HEK293 (cell line): Measurements from ENCODE around the gene BRF1.
A peak's percentile ranks its signal among the peaks of the same experiment; 100 is the strongest.

Source experiments
- CTCF ChIA-PET: fragments of 350-600 bp; formaldehyde crosslinking; extraction: SDS; loops from one replicate; lab custom pipeline; 2021; ENCODE audit warnings: antibody characterized with exemption; lab: Yijun Ruan, JAX
- POLR2A ChIA-PET: fragments of 300-600 bp; formaldehyde crosslinking; extraction: SDS; loops from one replicate; lab custom pipeline; 2020; ENCODE audit warnings: antibody characterized with exemption, inconsistent platforms; lab: Yijun Ruan, JAX
- H3K27ac ChIP-seq: fragments of 200-500 bp; sonication (Bioruptor generic); 2 replicates; pipeline ENCODE4 v1.5.1; 2014; ENCODE audit warnings: low read depth, low read length, control low read depth, inconsistent platforms; ENCODE audit errors: extremely low read depth
- H3K36me3 ChIP-seq, 2 experiments: fragments of 200-500 bp in 1 of 2; sonication (Bioruptor generic) in 1 of 2; 1 replicate in 1 of 2; 2 replicates in 1 of 2; pipeline ENCODE4 v1.5.1; 2014 to 2017; ENCODE audit warnings: inconsistent platforms in 2 of 2, low read length in 2 of 2; ENCODE audit not compliant: control insufficient read depth in 2 of 2, insufficient read depth in 1 of 2
- H3K4me1 ChIP-seq: fragments of 200-500 bp; sonication (Bioruptor generic); 2 replicates; pipeline ENCODE4 v1.5.1; 2014; ENCODE audit warnings: mild to moderate bottlenecking, low read length, inconsistent platforms; ENCODE audit not compliant: control insufficient read depth, insufficient read depth
- H3K4me3 ChIP-seq: 2 replicates; pipeline ENCODE4 v1.5.1; 2011; ENCODE audit warnings: low read depth, mild to moderate bottlenecking, control low read depth, low read length, moderate library complexity
- H3K9me3 ChIP-seq: fragments of 200-500 bp; sonication (Bioruptor generic); 2 replicates; pipeline ENCODE4 v1.5.1; 2014; ENCODE audit warnings: low read depth, low read length, inconsistent platforms; ENCODE audit not compliant: control insufficient read depth, insufficient read depth
- FEZF1 ChIP-seq: fragments of 450-650 bp; formaldehyde crosslinking; IDR thresholded peaks from 2 replicates; pipeline ENCODE4 v1.5.1; 2016; ENCODE audit warnings: missing biosample characterization, missing genetic modification characterization
- IKZF3 ChIP-seq: fragments of 450-650 bp; IDR thresholded peaks from 2 replicates; pipeline ENCODE4 v1.5.0; 2018; ENCODE audit warnings: missing biosample characterization, mild to moderate bottlenecking, missing genetic modification characterization, moderate library complexity
- KLF8 ChIP-seq: fragments of 450-650 bp; formaldehyde crosslinking; IDR thresholded peaks from 2 replicates; pipeline ENCODE4 v1.5.1; 2016; ENCODE audit warnings: missing biosample characterization, missing genetic modification characterization
- RBAK ChIP-seq: fragments of 450-650 bp; formaldehyde crosslinking; IDR thresholded peaks from 2 replicates; pipeline ENCODE4 v1.5.1; 2016; ENCODE audit warnings: missing biosample characterization, missing genetic modification characterization
- SALL2 ChIP-seq: fragments of 450-650 bp; formaldehyde crosslinking; IDR thresholded peaks from 2 replicates; pipeline ENCODE4 v1.5.0; 2017; ENCODE audit warnings: missing biosample characterization, mild to moderate bottlenecking, missing genetic modification characterization, borderline replicate concordance
- SCRT1 ChIP-seq: fragments of 450-650 bp; formaldehyde crosslinking; IDR thresholded peaks from 2 replicates; pipeline ENCODE4 v1.5.1; 2016; ENCODE audit warnings: missing biosample characterization, missing genetic modification characterization, borderline replicate concordance
- SP3 ChIP-seq: fragments of 450-650 bp; formaldehyde crosslinking; IDR thresholded peaks from 2 replicates; pipeline ENCODE4 v1.5.1; 2016; ENCODE audit warnings: missing biosample characterization, missing genetic modification characterization
- SP7 ChIP-seq: fragments of 450-650 bp; formaldehyde crosslinking; IDR thresholded peaks from 2 replicates; pipeline ENCODE4 v1.5.1; 2016; ENCODE audit warnings: missing biosample characterization, missing genetic modification characterization
- ZBTB20 ChIP-seq: fragments of 450-650 bp; formaldehyde crosslinking; IDR thresholded peaks from 2 replicates; pipeline ENCODE4 v1.5.1; 2016; ENCODE audit warnings: missing biosample characterization, missing genetic modification characterization
- ZNF211 ChIP-seq: fragments of 450-650 bp; formaldehyde crosslinking; IDR thresholded peaks from 2 replicates; pipeline ENCODE4 v1.5.1; 2016; ENCODE audit warnings: low read depth, missing biosample characterization, missing genetic modification characterization
- ZNF24 ChIP-seq: fragments of 450-650 bp; formaldehyde crosslinking; IDR thresholded peaks from 2 replicates; pipeline ENCODE4 v1.5.1; 2016; ENCODE audit warnings: missing biosample characterization, missing genetic modification characterization
- ZNF335 ChIP-seq: fragments of 450-650 bp; formaldehyde crosslinking; conservative IDR thresholded peaks from 2 replicates; pipeline ENCODE4 v1.5.1; 2016; ENCODE audit warnings: missing biosample characterization, missing genetic modification characterization
- ZNF707 ChIP-seq: fragments of 450-650 bp; formaldehyde crosslinking; IDR thresholded peaks from 2 replicates; pipeline ENCODE4 v1.5.1; 2016; ENCODE audit warnings: missing biosample characterization, missing genetic modification characterization
- ZNF777 ChIP-seq: fragments of 450-650 bp; formaldehyde crosslinking; IDR thresholded peaks from 2 replicates; pipeline ENCODE4 v1.5.1; 2017; ENCODE audit warnings: missing biosample characterization, missing genetic modification characterization, borderline replicate concordance
- ZSCAN23 ChIP-seq: fragments of 450-650 bp; formaldehyde crosslinking; IDR thresholded peaks from 2 replicates; pipeline ENCODE4 v1.5.1; 2016; ENCODE audit warnings: missing biosample characterization, missing genetic modification characterization
- ZSCAN30 ChIP-seq: fragments of 450-650 bp; IDR thresholded peaks from 2 replicates; pipeline ENCODE4 v1.5.1; 2018; ENCODE audit warnings: missing biosample characterization, mild to moderate bottlenecking, missing genetic modification characterization, moderate library complexity
- TF ChIP-seq, protein P1 (sequence below): fragments of 450-650 bp; formaldehyde crosslinking; IDR thresholded peaks from 2 replicates; pipeline ENCODE4 v1.5.1; 2016; ENCODE audit warnings: missing biosample characterization, missing genetic modification characterization
- TF ChIP-seq, protein P2 (sequence below): fragments of 450-650 bp; formaldehyde crosslinking; IDR thresholded peaks from 2 replicates; pipeline ENCODE4 v1.5.1; 2017; ENCODE audit warnings: missing biosample characterization, missing genetic modification characterization
- TF ChIP-seq, protein P3 (sequence below): IDR thresholded peaks from 2 replicates; pipeline ENCODE4 v1.6.1; 2011; ENCODE audit warnings: mild to moderate bottlenecking, low read depth, low read length, borderline replicate concordance
- TF ChIP-seq, protein P4 (sequence below): fragments of 450-650 bp; formaldehyde crosslinking; IDR thresholded peaks from 2 replicates; pipeline ENCODE4 v1.5.1; 2017; ENCODE audit warnings: missing biosample characterization, missing genetic modification characterization
- TF ChIP-seq, protein P5 (sequence below): fragments of 450-650 bp; formaldehyde crosslinking; IDR thresholded peaks from 2 replicates; pipeline ENCODE4 v1.5.1; 2016; ENCODE audit warnings: missing biosample characterization, missing genetic modification characterization
- TF ChIP-seq, protein P6 (sequence below): sonication (generic); formaldehyde crosslinking; IDR thresholded peaks from 2 replicates; pipeline ENCODE4 v1.8.1; 2022; ENCODE audit warnings: mild to moderate bottlenecking, moderate library complexity, missing genetic modification reagents
- TF ChIP-seq, protein P7 (sequence below): fragments of 450-650 bp; formaldehyde crosslinking; optimal IDR thresholded peaks from 2 replicates; pipeline ENCODE3; 2016; ENCODE audit warnings: missing biosample characterization, mild to moderate bottlenecking, missing genetic modification characterization

Gene BRF1

DNA sequence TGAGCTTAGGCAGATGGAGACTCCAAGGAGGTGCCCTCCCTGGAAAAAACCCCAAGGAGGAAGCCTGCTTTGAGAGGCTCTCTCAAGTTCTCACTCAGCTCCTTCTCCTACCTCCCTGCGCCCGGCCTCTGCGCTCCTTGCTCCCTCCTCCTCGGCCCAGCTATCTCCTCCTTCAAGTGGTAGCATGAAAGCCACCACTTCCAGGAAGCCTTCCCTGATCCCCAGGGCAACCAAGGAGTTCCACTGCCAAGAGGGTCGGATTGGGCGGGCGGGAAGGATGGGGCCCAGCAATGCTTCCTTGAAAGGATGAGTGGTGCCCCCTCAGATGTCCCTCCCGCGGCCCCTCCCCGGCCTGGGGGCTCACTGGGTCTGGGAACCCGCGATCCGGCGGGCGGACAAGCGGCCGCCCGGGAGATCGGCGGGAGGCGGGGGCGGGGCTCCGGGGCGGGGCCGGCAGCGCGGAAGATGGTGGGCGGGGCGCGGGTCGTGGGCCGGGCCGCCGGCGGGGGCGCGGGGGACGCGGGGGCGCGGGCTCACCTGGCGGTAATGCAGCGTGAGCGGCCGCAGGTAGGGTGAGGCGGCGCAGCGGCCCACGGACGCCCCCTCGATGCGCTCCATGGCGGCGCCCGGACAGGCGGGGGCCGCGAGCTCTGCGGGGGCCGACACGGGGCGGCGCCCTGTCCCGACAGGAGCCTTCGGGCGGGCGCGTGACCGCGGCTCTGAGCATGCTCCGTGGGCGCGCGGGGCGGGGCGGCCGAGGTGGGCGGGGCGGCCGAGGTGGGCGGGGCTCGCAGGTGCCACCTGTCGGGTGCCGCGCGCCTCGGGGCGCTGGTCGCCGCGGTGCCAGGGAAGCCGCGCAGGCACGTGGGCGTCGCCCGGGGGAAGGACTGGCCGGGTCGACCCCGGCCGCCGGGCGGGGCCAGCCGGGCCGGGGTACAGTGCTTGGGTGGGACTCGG lies 119.9 kb downstream of the BRF1 start, which contains the start of gene NUDT14:
Gene NUDT14 (minus strand): TSS at position 721 of the 957 bp plus-strand sequence. CDS start 103 bp downstream, at position 618.
- ChIA-PET POLR2A (interaction anchor here (3.2 kb wide), 1 partner anchor 11 kb away, joined by 9 read pairs; no protein-coding TSS in a partner anchor), CTCF (interaction anchor here (2.5 to 4.0 kb wide), 2 partner anchors 11 to 90 kb away, joined by 6 to 18 read pairs; partner anchors contain the start of gene JAG2)
- no peaks in the 10 kb centered on the region for H3K36me3 ChIP-seq
- H3K27ac ChIP-seq = no peak within 1 kb of the TSS
- no peaks in the 10 kb centered on the region for H3K9me3 ChIP-seq
- H3K4me1 ChIP-seq = no peaks in the 10 kb centered on the region
- H3K4me3 ChIP-seq = peak within 1 kb of the TSS; percentile 51
- TF ChIP-seq, protein P1, sequence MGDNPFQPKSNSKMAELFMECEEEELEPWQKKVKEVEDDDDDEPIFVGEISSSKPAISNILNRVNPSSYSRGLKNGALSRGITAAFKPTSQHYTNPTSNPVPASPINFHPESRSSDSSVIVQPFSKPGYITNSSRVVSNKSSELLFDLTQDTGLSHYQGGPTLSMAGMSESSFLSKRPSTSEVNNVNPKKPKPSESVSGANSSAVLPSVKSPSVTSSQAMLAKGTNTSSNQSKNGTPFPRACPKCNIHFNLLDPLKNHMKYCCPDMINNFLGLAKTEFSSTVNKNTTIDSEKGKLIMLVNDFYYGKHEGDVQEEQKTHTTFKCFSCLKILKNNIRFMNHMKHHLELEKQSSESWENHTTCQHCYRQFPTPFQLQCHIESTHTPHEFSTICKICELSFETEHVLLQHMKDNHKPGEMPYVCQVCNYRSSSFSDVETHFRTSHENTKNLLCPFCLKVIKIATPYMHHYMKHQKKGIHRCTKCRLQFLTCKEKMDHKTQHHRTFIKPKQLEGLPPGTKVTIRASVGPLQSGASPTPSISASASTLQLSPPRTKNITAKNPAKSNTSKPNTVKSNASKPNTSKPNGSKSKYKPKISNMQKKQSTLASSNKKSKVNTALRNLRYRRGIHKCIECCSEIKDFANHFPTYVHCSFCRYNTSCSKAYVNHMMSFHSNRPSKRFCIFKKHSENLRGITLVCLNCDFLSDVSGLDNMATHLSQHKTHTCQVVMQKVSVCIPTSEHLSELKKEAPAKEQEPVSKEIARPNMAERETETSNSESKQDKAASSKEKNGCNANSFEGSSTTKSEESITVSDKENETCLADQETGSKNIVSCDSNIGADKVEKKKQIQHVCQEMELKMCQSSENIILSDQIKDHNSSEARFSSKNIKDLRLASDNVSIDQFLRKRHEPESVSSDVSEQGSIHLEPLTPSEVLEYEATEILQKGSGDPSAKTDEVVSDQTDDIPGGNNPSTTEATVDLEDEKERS (tag by site-specific recombination) = 0 out of 2 replicates have a peak, but pooled peaks have one; percentile 17
- TF ChIP-seq ZSCAN23 (tag by site-specific recombination) (no peak), SP7 (tag by site-specific recombination) (peak; percentile 61), FEZF1 (tag by site-specific recombination) (no peak), ZNF211 (tag by site-specific recombination) (no peak), ZNF707 (no peak), ZNF335 (tag by site-specific recombination) (peak; percentile 72), ZNF777 (tag by site-specific recombination) (no peak), ZBTB20 (tag by site-specific recombination) (peak; percentile 17; the same call in 1 of the 2 replicates), ZNF24 (no peak), SP3 (tag by site-specific recombination) (peak; percentile 69), ZSCAN30 (tag by site-specific recombination) (no peak), IKZF3 (peak; percentile 24; the same call in 1 of the 2 replicates), RBAK (tag by site-specific recombination) (no peak), SALL2 (tag by site-specific recombination) (no peak), KLF8 (tag by site-specific recombination) (peak; percentile 54; the same call in 1 of the 2 replicates), SCRT1 (tag by site-specific recombination) (no peak)
- TF ChIP-seq, protein P2, sequence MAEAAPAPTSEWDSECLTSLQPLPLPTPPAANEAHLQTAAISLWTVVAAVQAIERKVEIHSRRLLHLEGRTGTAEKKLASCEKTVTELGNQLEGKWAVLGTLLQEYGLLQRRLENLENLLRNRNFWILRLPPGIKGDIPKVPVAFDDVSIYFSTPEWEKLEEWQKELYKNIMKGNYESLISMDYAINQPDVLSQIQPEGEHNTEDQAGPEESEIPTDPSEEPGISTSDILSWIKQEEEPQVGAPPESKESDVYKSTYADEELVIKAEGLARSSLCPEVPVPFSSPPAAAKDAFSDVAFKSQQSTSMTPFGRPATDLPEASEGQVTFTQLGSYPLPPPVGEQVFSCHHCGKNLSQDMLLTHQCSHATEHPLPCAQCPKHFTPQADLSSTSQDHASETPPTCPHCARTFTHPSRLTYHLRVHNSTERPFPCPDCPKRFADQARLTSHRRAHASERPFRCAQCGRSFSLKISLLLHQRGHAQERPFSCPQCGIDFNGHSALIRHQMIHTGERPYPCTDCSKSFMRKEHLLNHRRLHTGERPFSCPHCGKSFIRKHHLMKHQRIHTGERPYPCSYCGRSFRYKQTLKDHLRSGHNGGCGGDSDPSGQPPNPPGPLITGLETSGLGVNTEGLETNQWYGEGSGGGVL (tag by site-specific recombination) = no peak
- TF ChIP-seq, protein P3, sequence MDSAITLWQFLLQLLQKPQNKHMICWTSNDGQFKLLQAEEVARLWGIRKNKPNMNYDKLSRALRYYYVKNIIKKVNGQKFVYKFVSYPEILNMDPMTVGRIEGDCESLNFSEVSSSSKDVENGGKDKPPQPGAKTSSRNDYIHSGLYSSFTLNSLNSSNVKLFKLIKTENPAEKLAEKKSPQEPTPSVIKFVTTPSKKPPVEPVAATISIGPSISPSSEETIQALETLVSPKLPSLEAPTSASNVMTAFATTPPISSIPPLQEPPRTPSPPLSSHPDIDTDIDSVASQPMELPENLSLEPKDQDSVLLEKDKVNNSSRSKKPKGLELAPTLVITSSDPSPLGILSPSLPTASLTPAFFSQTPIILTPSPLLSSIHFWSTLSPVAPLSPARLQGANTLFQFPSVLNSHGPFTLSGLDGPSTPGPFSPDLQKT = no peak
- TF ChIP-seq, protein P4, sequence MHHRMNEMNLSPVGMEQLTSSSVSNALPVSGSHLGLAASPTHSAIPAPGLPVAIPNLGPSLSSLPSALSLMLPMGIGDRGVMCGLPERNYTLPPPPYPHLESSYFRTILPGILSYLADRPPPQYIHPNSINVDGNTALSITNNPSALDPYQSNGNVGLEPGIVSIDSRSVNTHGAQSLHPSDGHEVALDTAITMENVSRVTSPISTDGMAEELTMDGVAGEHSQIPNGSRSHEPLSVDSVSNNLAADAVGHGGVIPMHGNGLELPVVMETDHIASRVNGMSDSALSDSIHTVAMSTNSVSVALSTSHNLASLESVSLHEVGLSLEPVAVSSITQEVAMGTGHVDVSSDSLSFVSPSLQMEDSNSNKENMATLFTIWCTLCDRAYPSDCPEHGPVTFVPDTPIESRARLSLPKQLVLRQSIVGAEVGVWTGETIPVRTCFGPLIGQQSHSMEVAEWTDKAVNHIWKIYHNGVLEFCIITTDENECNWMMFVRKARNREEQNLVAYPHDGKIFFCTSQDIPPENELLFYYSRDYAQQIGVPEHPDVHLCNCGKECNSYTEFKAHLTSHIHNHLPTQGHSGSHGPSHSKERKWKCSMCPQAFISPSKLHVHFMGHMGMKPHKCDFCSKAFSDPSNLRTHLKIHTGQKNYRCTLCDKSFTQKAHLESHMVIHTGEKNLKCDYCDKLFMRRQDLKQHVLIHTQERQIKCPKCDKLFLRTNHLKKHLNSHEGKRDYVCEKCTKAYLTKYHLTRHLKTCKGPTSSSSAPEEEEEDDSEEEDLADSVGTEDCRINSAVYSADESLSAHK (tag by site-specific recombination) = 0 out of 2 replicates have a peak, but pooled peaks have one; percentile 16
- TF ChIP-seq, protein P5, sequence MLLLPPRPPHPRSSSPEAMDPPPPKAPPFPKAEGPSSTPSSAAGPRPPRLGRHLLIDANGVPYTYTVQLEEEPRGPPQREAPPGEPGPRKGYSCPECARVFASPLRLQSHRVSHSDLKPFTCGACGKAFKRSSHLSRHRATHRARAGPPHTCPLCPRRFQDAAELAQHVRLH (tag by site-specific recombination) = peak; percentile 97
- TF ChIP-seq, protein P6, sequence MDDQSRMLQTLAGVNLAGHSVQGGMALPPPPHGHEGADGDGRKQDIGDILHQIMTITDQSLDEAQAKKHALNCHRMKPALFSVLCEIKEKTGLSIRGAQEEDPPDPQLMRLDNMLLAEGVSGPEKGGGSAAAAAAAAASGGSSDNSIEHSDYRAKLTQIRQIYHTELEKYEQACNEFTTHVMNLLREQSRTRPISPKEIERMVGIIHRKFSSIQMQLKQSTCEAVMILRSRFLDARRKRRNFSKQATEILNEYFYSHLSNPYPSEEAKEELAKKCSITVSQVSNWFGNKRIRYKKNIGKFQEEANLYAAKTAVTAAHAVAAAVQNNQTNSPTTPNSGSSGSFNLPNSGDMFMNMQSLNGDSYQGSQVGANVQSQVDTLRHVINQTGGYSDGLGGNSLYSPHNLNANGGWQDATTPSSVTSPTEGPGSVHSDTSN (CRISPR knock-in tag) = no peak
- TF ChIP-seq, protein P7, sequence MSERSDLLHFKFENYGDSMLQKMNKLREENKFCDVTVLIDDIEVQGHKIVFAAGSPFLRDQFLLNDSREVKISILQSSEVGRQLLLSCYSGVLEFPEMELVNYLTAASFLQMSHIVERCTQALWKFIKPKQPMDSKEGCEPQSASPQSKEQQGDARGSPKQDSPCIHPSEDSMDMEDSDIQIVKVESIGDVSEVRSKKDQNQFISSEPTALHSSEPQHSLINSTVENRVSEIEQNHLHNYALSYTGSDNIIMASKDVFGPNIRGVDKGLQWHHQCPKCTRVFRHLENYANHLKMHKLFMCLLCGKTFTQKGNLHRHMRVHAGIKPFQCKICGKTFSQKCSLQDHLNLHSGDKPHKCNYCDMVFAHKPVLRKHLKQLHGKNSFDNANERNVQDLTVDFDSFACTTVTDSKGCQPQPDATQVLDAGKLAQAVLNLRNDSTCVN (tag by site-specific recombination) = peak; percentile 12
